Prostate gland (tissue), 2 donors: ENCODE results near the gene TMEM250.

Source experiments
- POLR2A ChIP-seq: fragments of 450-650 bp; IDR thresholded peaks from one replicate; pipeline ENCODE4 v1.6.1; 2016; ENCODE audit warnings: antibody characterized with exemption, mild to moderate bottlenecking
- POLR2AphosphoS5 ChIP-seq: sonication (generic); formaldehyde crosslinking; IDR thresholded peaks from one replicate; pipeline ENCODE4 v1.6.1; 2017; ENCODE audit warnings: antibody characterized with exemption
- TF ChIP-seq, protein P1 (sequence below), 4 experiments: fragments of 200-600 bp in 2 of 4; fragments of 450-650 bp in 2 of 4; sonication (generic) in 2 of 4; IDR thresholded peaks; 1 replicate in 3 of 4; 2 replicates in 1 of 4; pipeline ENCODE4 v1.5.1; 2016 to 2019; ENCODE audit warnings: antibody characterized with exemption in 4 of 4, mild to moderate bottlenecking in 2 of 4, moderate library complexity in 2 of 4

DNA sequence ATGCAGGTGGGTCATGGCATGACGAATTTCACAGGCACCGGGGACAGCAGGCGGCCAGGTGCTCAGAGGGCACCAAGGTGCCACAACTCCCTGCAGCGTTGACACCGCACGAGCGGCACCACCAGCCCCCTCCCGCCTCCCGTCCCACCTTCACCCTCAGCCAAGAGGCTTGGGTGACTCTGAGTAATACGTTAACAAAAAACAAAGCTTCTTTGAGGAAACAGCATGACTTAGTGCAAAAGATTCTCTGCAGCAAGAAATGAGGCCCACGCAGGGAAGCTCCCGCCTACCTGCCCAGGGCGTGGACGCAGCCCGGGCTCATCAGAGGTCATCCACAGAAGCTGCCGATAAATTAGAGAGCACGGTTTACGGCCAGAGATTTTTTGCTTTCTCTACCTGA is 4.1 kb downstream of the TMEM250 start:
- TF ChIP-seq POLR2A (no peak), POLR2AphosphoS5 (no peak)
- TF ChIP-seq, protein P1, sequence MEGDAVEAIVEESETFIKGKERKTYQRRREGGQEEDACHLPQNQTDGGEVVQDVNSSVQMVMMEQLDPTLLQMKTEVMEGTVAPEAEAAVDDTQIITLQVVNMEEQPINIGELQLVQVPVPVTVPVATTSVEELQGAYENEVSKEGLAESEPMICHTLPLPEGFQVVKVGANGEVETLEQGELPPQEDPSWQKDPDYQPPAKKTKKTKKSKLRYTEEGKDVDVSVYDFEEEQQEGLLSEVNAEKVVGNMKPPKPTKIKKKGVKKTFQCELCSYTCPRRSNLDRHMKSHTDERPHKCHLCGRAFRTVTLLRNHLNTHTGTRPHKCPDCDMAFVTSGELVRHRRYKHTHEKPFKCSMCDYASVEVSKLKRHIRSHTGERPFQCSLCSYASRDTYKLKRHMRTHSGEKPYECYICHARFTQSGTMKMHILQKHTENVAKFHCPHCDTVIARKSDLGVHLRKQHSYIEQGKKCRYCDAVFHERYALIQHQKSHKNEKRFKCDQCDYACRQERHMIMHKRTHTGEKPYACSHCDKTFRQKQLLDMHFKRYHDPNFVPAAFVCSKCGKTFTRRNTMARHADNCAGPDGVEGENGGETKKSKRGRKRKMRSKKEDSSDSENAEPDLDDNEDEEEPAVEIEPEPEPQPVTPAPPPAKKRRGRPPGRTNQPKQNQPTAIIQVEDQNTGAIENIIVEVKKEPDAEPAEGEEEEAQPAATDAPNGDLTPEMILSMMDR (IDR thresholded peaks at IDR 0.05): no peak
